Keratinocyte (primary cell): ENCODE measurements around the gene LHFPL2. TPM values are rescaled to one million over a fixed set of nuclear protein-coding genes. Genes with fewer than 3 reads are reported as not detected.

Experiments
- DNase-seq: peaks from one replicate; pipeline ENCODE4 v3.0.0-alpha.2; 2011; ENCODE audit warnings: low read depth, missing footprints, low spot score
- FAIRE-seq: peaks from 2 replicates; lab custom pipeline; 2011; peaks lifted over from hg19 to GRCh38; lab: Jason Lieb, UNC
- H2AFZ ChIP-seq: 2 replicates; pipeline ENCODE4 v1.6.0; 2012; ENCODE audit warnings: low read length, control low read depth, inconsistent platforms; ENCODE audit not compliant: control insufficient read depth
- H3K27ac ChIP-seq: 2 replicates; pipeline ENCODE4 v1.5.1; 2011; ENCODE audit warnings: low read length; ENCODE audit not compliant: control insufficient read depth, insufficient read depth
- H3K27me3 ChIP-seq: 3 replicates; pipeline ENCODE4 v1.6.0; 2011; ENCODE audit warnings: low read length; ENCODE audit not compliant: control insufficient read depth, insufficient read depth; ENCODE audit errors: extremely low read depth
- H3K36me3 ChIP-seq, 2 experiments: 2 replicates in 1 of 2; 3 replicates in 1 of 2; pipeline ENCODE4 v1.5.1; 2011; ENCODE audit warnings: low read length in 2 of 2, mild to moderate bottlenecking in 1 of 2; ENCODE audit not compliant: control insufficient read depth in 2 of 2, insufficient read depth in 2 of 2; ENCODE audit errors: extremely low read depth in 1 of 2
- H3K4me1 ChIP-seq: 3 replicates; pipeline ENCODE4 v1.5.1; 2011; ENCODE audit warnings: low read length; ENCODE audit not compliant: control insufficient read depth, insufficient read depth; ENCODE audit errors: extremely low read depth
- H3K4me2 ChIP-seq: 3 replicates; pipeline ENCODE4 v1.6.0; 2011; ENCODE audit warnings: low read depth, low read length; ENCODE audit not compliant: control insufficient read depth, insufficient read depth; ENCODE audit errors: extremely low read depth
- H3K4me3 ChIP-seq, 3 experiments: fragments of 200-600 bp in 1 of 3; sonication (generic) in 1 of 3; 2 replicates in 2 of 3; 3 replicates in 1 of 3; pipeline ENCODE4 v1.5.1; 2011 to 2016; ENCODE audit warnings: low read length in 3 of 3, mild to moderate bottlenecking in 3 of 3, control low read depth in 2 of 3, inconsistent platforms in 1 of 3, low read depth in 1 of 3, mixed read lengths in 1 of 3, mixed run types in 1 of 3, moderate library complexity in 1 of 3; ENCODE audit not compliant: control insufficient read depth in 2 of 3, insufficient read depth in 2 of 3; ENCODE audit errors: extremely low read depth in 1 of 3
- H3K79me2 ChIP-seq: 2 replicates; pipeline ENCODE4 v1.6.0; 2012; ENCODE audit warnings: low read length; ENCODE audit not compliant: control insufficient read depth, insufficient read depth
- H3K9ac ChIP-seq: 3 replicates; pipeline ENCODE4 v1.6.0; 2011; ENCODE audit warnings: low read length; ENCODE audit not compliant: control insufficient read depth, insufficient read depth; ENCODE audit errors: extremely low read depth
- H3K9me1 ChIP-seq: 3 replicates; pipeline ENCODE4 v1.6.0; 2011; ENCODE audit warnings: low read length; ENCODE audit not compliant: control insufficient read depth, insufficient read depth; ENCODE audit errors: extremely low read depth
- H3K9me3 ChIP-seq: 2 replicates; pipeline ENCODE4 v1.5.1; 2012; ENCODE audit warnings: low read depth, low read length; ENCODE audit not compliant: control insufficient read depth
- H4K20me1 ChIP-seq: 3 replicates; pipeline ENCODE4 v1.6.0; 2011; ENCODE audit warnings: low read length; ENCODE audit not compliant: control insufficient read depth, insufficient read depth; ENCODE audit errors: extremely low read depth
- EZH2 ChIP-seq: IDR thresholded peaks from one replicate; pipeline ENCODE4 v1.6.1; 2012; ENCODE audit warnings: inconsistent platforms, mild to moderate bottlenecking, low read length, moderate library complexity
- dilution Hi-C: fragments of 300-500 bp; cut with MboI; formaldehyde crosslinking; loops from one replicate; pipeline ENCODE4 v1.7.0; 2020; ENCODE audit warnings: low sequenced_read_pairs; ENCODE audit not compliant: extremely low pct_ligation_motif_present
- polyA plus RNA-seq, 5 experiments: library from polyadenylated mRNA; depleted of rRNA in 3 of 5; stranded (reverse) in 3 of 5; stranded (forward) in 1 of 5; unstranded in 1 of 5; fragments of >200 nt; gene quantifications; 1 replicate in 1 of 5; 2 replicates in 3 of 5; 3 replicates in 1 of 5; pipeline versions ENCODE4 v1.2.1 to v1.2.3, GENCODE V29; 2011 to 2012; ENCODE audit warnings: missing spikeins in 2 of 5, low read depth in 1 of 5, low replicate concordance in 1 of 5
- TF ChIP-seq, protein P1 (sequence below), 3 experiments: IDR thresholded peaks in 1 of 3; conservative IDR thresholded peaks in 1 of 3; optimal IDR thresholded peaks in 1 of 3; 2 replicates in 2 of 3; 3 replicates in 1 of 3; pipeline versions ENCODE3 to v1.5.1; 2011; ENCODE audit warnings: low read length in 3 of 3, mild to moderate bottlenecking in 3 of 3, moderate library complexity in 2 of 3, control low read depth in 1 of 3, inconsistent platforms in 1 of 3; ENCODE audit not compliant: insufficient read depth in 2 of 3; ENCODE audit errors: extremely low read depth in 1 of 3

LHFPL2 gene
- polyA plus RNA-seq, 1 donor (not counting 4 experiments of a cell fraction or from before 2014, with no cell fraction given) = 11.4 TPM

DNA sequence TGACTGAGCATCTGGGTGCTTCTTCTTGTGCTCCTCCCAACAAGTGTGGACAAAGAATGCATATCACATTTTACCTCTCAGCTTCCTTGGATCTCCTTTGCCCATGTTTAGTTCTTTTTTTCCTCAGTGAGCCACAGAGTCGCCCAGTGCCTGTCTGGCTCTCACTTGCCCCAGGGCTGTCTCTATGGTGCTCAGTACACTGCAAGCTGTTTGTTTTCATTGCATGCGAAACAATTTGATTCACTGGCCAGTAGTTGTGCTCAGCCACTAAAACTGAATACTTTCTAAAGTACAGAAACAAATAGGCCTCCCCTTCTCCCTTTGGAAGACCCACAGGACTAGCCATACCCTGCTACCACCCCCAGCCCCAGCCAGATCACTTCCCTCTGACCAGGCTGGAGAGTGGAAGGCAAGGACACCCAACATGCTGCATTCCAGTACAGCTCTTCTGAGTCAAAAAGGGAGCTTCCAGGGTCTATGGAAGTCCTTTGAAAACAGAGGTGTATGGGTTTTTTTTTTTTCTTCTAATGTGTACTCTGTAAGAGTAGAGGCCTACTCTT, 3.8 kb downstream of the LHFPL2 start:
- dilution Hi-C loops = no loop called here
- Histone ChIP-seq H4K20me1 (no peaks in the 10 kb centered on the region), H3K27ac (no peak overlapping the region), H2AFZ (no peak overlapping the region), H3K36me3 (peaks cover 0 to 5% of the 10 kb centered on the region in 2 experiments), H3K4me3 (no peak overlapping the region), H3K4me1 (peaks cover 24% of the 10 kb centered on the region), H3K9ac (no peak overlapping the region), H3K4me2 (no peak overlapping the region), H3K27me3 (no peaks in the 10 kb centered on the region), H3K79me2 (peaks cover 45% of the 10 kb centered on the region), H3K9me1 (peaks cover 4% of the 10 kb centered on the region), H3K9me3 (no peaks in the 10 kb centered on the region)
- TF ChIP-seq, protein P1, sequence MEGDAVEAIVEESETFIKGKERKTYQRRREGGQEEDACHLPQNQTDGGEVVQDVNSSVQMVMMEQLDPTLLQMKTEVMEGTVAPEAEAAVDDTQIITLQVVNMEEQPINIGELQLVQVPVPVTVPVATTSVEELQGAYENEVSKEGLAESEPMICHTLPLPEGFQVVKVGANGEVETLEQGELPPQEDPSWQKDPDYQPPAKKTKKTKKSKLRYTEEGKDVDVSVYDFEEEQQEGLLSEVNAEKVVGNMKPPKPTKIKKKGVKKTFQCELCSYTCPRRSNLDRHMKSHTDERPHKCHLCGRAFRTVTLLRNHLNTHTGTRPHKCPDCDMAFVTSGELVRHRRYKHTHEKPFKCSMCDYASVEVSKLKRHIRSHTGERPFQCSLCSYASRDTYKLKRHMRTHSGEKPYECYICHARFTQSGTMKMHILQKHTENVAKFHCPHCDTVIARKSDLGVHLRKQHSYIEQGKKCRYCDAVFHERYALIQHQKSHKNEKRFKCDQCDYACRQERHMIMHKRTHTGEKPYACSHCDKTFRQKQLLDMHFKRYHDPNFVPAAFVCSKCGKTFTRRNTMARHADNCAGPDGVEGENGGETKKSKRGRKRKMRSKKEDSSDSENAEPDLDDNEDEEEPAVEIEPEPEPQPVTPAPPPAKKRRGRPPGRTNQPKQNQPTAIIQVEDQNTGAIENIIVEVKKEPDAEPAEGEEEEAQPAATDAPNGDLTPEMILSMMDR (optimal IDR thresholded peaks at IDR 0.05 in 1 of 3, IDR thresholded peaks at IDR 0.05 in 1 of 3, conservative IDR thresholded peaks at IDR 0.05 in 1 of 3; ENCODE audit: extremely low read depth in 1 of 3, insufficient read depth in 2 of 3, low read length in 3 of 3) = no peak
- TF ChIP-seq EZH2 = no peak
- FAIRE-seq (no peak), DNase-seq (no peak)

DNA sequence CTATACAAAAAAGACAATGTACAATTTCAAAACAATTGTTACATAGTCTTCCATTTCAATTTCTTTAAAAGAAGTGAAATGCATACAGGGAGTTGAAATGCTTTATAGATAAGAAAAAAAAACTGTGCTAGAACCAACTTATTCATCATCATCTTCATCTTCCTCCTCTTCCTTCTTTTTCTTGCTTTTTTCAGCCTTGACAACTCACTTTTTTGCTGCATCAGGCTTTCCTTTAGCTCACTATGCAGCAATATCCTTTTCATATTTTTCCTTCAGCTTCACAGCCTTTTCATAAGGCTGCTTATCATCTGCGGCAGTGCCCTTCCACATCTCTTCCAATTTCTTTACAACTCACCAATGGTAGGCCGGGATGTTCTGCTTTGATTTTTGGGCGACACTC, 4.4 kb downstream of the LHFPL2 start:
- Histone ChIP-seq H3K79me2 (peaks cover 50% of the 10 kb centered on the region), H3K27ac (no peak overlapping the region), H2AFZ (no peak overlapping the region), H3K4me3 (no peak overlapping the region), H3K9ac (no peak overlapping the region), H3K9me3 (no peaks in the 10 kb centered on the region), H3K4me2 (no peak overlapping the region), H4K20me1 (no peaks in the 10 kb centered on the region), H3K9me1 (peaks cover 4% of the 10 kb centered on the region), H3K36me3 (peaks cover 0 to 5% of the 10 kb centered on the region in 2 experiments), H3K27me3 (no peaks in the 10 kb centered on the region), H3K4me1 (peaks cover 21% of the 10 kb centered on the region)
- dilution Hi-C loops = no loop called here
- FAIRE-seq = no peak
- no peak for TF ChIP-seq EZH2
- TF ChIP-seq, protein P1 (optimal IDR thresholded peaks at IDR 0.05 in 1 of 3, IDR thresholded peaks at IDR 0.05 in 1 of 3, conservative IDR thresholded peaks at IDR 0.05 in 1 of 3; ENCODE audit: extremely low read depth in 1 of 3, insufficient read depth in 2 of 3, low read length in 3 of 3) = no peak
- DNase-seq = no peak
